Measurements from ENCODE around the gene C13orf46.

The C13orf46 gene

DNA sequence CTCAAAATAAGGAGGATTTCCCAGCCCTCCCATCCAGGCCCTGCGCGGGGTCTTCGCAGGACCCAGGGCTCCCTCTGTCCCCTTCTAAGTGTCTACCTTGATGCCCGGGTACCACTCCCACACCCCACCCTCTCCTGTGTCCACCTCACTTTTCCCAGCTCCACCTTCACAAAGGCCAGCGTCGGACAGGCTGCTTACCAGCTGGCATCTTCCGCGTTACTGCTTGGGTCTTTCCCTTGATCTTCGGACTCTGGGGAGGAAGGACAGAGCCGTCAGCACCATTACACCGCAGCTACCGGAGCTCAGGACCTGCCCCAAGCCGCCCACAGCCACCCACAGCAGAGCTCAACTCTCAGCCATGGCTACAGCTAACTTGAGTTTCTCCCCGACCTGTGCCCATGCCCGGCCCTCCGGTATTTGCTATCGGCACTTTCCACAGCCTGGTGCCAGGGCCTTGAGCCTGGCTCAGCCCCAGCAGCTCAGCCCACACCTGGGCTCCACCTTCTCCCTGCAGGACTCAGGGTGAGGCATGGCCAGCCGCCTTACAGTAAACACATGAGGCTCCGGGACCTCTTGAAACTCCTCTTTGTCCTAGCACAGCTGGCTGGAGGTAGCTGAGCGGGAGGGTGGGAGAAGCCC, 3.8 kb downstream of the C13orf46 start:
- DNase-seq = no peak

DNA sequence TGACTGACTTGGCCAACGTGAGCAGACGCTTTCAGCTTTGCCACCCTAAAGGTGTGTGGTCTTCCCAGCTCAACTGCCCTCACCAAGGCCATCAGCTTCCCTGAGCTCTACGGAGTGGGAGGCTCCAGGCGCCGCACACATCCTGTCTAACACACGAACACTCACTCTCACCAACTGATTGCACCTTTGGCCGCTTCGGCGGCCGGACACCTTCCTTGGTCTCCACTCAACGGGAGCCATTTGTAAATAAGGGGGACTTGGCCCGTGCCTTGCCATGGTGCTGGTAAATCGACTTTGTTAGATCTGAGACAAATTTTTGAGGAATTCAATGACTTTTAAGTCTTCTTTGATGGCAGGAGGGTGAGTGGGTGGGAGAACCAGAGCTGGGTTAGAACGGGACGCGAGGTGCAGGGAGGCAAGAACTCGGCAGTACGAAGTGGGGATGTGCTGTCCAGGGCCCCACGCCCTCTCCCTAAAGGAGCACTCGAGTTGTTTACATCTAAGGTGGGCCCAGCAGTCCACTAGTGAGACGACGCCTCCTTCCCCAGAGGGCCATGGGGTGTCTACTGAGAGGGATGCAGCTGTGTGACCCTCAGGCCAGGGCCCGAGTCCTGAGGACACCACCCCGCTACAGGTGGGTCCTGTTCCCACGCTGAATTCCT, 4.4 kb downstream of the C13orf46 start:
- DNase-seq = no peak

DNA sequence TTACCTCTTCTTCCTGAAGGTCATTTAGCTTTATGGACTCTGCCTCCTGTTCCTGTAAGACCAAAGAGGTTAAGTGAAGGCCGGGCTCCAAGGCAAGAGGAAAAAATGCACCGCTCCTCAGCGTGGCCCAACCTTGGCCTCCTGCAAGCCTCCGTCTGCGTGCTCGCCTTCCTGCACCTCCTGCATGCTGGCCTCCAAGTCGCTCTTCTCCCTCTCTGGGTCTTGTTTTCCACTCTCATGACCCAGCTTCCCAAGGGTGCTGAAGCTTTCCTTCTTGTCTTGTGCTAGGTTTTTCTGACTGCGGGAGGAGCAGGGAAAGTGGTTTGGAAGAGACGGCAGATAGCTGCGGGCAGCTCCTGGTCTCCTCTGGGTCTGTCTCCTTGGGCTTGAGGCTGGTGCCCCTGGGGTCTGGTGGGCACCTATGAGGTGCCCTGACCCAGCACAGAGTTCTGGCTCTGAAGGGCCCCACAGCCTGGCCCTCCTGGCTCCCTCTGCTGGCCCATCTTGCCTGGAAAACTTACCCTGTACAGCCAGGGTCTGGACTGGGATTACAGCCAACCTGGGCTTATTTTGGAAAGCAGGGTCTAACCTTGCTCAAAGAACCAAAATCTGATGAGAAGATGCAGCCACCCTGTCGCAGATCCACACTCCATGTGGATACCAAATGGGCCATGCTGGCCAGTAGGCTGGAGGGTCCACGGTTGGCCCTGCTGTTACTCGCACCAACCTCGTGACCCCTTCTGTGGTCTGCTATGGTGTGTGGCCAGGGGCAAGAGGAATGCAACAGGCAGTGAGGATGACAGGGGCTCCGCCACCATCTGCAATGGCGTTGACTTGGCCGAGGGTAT, 5.2 kb downstream of the C13orf46 start:
- no peak for DNase-seq

GRCh38 chr13:113967729-113968462, 6.0 kb downstream of the C13orf46 start:
- DNase-seq = no peak

GRCh38 chr13:113967206-113967720, 6.6 kb downstream of the C13orf46 start:
- DNase-seq = no peak

DNA sequence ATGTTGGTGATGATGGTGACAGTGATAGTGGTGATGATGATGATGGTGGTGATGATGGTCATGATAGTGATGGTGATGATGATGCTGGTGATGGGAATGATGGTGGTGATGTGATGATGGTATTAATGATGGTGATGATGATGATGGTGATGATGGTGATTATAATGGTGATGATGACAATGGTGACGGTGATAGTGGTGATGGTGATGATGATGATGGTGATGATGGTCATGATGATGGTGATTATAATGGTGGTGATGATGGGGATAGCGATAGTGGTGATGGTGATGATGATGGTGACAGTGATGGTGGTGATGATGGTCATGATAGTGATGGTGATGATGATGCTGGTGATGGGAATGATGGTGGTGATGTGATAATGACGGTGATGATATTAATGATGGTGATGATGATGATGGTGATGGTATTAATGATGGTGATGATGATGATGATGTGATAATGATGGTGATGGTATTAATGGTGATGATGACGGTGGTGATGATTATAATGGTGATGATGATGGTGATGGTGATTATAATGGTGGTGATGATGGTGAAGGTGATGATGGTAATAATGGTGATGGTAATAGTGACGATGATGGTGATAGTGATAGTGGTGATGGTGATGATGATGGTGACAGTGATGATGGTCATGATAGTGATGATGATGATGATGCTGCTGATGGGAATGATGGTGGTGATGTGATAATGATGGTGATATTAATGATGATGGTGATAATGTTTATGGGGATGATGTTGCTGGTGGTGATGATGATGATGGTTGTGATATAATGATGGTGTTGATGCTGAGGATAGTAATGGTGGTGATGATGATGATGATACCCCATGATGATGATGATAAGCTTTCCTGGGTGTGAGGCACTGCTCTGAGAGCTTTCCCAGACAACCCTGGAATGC, 7.7 kb downstream of the C13orf46 start:
- no peak for DNase-seq

DNA sequence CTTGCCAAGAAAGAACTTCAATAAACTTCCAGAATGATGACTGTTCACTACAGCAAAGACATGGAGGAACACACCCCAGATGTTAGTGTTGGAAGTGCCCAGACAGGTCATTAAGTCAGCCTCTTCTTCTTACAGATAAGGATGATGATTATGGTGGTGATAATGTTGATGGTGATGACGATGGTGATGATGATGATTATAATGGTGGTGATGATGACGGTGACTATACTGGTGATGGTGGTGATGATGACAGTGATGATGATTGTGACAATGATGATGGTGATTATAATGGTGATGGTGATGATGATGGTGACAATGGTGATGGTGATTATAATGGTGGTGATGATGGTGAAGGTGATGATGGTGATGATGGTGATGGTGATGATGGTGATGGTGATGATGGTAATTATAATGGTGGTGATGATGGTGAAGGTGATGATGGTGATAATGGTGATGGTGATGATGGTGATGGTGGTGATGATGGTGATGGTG, 8.4 kb downstream of the C13orf46 start:
- no peak for DNase-seq

- DNase-seq = no peak
These were observed 9.5 kb downstream of the C13orf46 start for GRCh38 chr13:113964251-113964995.

- no peak for DNase-seq
These were observed 10.5 kb downstream of the C13orf46 start for GRCh38 chr13:113963376-113963775.

DNA sequence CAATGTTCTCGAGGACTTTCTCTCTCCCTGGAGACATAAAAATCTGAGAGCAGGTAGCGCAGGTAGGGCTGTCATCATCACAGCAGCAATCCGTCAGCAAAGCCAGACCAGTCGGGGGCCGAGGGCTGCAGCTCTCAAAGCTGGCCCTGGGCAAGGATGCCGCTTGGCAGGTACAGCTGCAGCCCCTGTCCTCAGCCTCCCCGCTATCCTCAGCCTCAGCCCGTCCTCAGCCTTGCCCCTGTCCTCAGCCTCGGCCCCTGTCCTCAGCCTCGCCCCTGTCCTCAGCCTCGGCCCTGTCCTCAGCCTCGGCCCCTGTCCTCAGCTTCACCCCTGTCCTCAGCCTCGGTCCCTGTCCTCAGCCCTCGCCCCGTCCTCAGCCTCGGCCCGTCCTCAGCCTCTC, 10.9 kb downstream of the C13orf46 start:
- DNase-seq = no peak

DNA sequence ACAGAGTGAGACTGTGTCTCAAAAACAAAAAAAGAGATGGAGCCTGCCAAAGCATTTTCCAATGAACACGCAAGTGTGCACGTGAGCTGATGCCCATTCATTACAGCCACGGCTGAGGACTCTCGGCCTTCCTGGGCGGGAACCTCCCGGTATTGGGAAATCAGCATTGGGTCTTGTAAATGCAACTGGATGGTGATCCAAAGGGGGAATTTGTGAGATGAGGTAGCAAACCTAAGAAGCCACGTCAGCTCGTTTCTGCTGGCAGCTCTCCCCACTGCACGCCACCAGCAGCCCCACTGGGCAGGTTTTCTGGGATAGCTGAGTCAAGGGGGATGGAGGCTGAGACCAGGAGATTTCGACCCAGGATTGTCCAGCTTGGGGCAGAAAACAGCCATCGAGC, 11.5 kb downstream of the C13orf46 start:
- no peak for DNase-seq

GRCh38 chr13:113960276-113960948, 13.5 kb downstream of the C13orf46 start:
- DNase-seq = no peak

- DNase-seq = no peak
These were observed 14.7 kb downstream of the C13orf46 start for GRCh38 chr13:113959198-113959597.

DNA sequence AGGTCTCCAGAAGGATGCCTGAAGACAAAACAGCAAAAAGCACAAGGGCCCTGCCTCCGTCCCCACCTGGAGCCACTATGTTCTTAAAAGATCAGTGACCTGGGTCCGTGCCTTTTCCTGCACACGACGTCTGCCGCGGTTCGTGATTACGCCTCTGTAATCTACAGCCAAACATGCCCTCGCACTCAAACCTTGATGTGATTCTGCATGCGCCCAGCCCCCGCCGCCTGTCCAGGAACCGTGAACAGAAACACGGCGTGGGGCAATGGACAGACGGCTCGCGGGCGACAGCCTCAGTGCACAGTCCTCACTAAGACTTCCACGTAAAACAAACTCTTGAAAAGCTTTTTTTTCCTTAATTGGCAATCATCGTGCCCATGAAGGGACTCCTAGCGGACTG, 15.5 kb downstream of the C13orf46 start:
- DNase-seq = no peak

DNA sequence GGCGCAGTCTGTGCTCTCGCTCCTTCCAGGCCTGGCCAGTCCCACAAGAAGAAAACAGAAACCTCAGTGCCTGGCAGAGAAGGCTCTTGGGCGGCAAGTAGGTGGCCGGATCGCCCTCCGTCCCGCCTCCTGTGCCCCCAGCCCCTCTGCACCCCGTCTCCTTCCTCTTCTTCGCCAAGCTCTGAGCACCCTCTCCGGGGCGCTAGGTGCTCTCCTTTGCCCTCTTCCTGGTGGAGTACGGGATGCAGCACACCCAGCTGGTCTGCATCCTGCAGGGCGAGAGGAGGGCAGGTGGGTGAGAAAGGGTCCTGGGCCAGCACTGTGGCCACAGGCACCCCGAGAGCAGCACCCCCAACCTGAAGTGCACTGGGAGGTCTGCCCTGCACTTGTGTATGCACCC, 17.3 kb downstream of the C13orf46 start:
- DNase-seq = no peak

DNA sequence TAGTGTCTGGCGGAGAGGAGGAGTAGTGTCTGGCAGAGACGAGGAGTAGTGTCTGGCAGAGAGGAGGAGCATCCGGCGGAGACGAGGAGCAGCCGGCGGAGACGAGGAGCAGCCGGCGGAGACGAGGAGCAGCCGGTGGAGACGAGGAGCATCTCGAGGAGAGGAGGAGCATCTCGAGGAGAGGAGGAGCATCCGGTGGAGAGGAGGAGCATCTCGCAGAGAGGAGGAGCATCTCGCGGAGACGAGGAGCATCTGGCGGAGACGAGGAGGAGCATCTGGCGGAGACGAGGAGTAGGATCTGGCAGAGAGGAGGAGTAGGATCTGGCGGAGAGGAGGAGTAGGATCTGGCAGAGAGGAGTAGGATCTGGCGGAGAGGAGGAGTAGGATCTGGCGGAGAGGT, 18.2 kb downstream of the C13orf46 start:
- no peak for DNase-seq

DNA sequence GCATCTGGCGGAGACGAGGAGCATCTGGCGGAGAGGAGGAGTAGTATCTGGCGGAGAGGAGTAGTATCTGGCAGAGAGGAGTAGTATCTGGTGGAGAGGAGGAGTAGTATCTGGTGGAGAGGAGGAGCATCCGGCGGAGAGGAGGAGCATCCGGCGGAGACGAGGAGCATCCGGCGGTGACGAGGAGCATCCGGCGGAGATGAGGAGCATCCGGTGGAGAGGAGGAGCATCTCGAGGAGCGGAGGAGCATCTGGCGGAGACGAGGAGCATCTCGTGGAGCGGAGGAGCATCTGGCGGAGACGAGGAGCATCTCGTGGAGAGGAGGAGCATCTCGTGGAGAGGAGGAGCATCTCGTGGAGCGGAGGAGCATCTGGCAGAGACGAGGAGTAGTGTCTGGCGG, 18.6 kb downstream of the C13orf46 start:
- DNase-seq = no peak

DNA sequence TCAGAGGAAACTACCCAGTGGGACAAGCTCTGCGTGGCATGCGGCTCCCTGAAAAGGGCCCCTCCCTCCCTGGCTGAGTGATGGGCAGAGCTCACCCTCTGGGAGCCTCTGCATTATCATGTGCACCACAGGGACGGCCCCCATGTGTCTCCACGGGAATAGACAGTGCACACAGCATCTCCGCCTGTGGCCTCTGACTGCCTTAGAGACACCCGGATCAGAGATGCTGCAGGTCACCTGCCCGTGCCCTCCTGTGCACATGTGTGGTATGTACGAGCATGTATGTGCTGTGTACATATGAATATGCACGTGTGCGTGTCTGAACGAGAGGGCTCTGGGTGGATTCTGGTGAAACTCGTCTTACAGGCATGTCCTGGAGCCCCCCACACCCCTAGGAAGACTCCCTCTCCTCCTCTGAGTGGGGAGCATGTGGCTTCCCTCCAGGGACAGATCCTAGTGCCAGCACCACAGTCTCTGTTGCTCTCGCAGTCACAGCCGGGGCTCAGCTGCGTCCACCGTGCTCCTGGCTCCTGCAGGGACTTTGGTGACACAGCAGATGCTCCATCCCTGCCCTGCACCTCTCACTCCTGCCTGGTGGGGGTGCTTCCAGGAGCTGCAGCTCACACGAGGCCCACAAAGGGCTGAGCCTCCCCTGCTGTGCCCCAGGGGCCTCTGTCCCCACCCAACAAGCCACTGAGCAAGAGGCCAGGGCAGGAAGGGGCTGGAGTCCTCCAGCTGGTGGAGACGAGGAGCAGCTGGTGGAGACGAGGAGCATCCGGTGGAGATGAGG, 19.6 kb downstream of the C13orf46 start:
- DNase-seq = no peak

GRCh38 chr13:113953561-113953960, 20.3 kb downstream of the C13orf46 start:
- DNase-seq = no peak
